Measurements from ENCODE around the gene LMAN2L.
"Not testable (repeated sequence)": the region's sequence is repeated elsewhere in the genome, so short reads cannot be mapped to it uniquely, and the experiment has no call there.

The LMAN2L gene

GRCh38 chr2:96687711-96688640 lies 51.9 kb downstream of the LMAN2L start:
- DNase-seq (ENCODE audit: low read depth in 2 of 2) = no peak

GRCh38 chr2:96687266-96687665 lies 52.6 kb downstream of the LMAN2L start:
- DNase-seq (ENCODE audit: low read depth in 2 of 2) = no peak

GRCh38 chr2:96685577-96686459 lies 54.0 kb downstream of the LMAN2L start:
- no peak for DNase-seq (ENCODE audit: low read depth in 2 of 2)

- no peak for DNase-seq (ENCODE audit: low read depth in 2 of 2)
Observed at GRCh38 chr2:96684883-96685576, 54.8 kb downstream of the LMAN2L start.

GRCh38 chr2:96683972-96684820 lies 55.7 kb downstream of the LMAN2L start:
- no peak for DNase-seq (ENCODE audit: low read depth in 2 of 2)

- DNase-seq (ENCODE audit: low read depth in 2 of 2) = no peak
Observed at GRCh38 chr2:96683307-96683706, 56.6 kb downstream of the LMAN2L start.

- DNase-seq (ENCODE audit: low read depth in 2 of 2) = no peak
Observed at GRCh38 chr2:96681540-96681939, 58.3 kb downstream of the LMAN2L start.

GRCh38 chr2:96680561-96681141 lies 59.2 kb downstream of the LMAN2L start:
- no peak for DNase-seq (ENCODE audit: low read depth in 2 of 2)

- DNase-seq (ENCODE audit: low read depth in 2 of 2) = no peak
Observed at GRCh38 chr2:96679848-96680247, 60.0 kb downstream of the LMAN2L start.

GRCh38 chr2:96669539-96670215 lies 70.2 kb downstream of the LMAN2L start:
- no peak for DNase-seq (ENCODE audit: low read depth in 2 of 2)

GRCh38 chr2:96668771-96669170 lies 71.1 kb downstream of the LMAN2L start:
- DNase-seq (ENCODE audit: low read depth in 2 of 2) = no peak

GRCh38 chr2:96665717-96666116 lies 74.1 kb downstream of the LMAN2L start:
- DNase-seq (ENCODE audit: low read depth in 2 of 2) = not testable (repeated sequence)

- DNase-seq (ENCODE audit: low read depth in 2 of 2) = no peak
Observed at GRCh38 chr2:96665083-96665569, 74.7 kb downstream of the LMAN2L start.

GRCh38 chr2:96664366-96664925 lies 75.4 kb downstream of the LMAN2L start:
- DNase-seq (ENCODE audit: low read depth in 2 of 2) = no peak

- no peak for DNase-seq (ENCODE audit: low read depth in 2 of 2)
Observed at GRCh38 chr2:96663829-96664228, 76.0 kb downstream of the LMAN2L start.

- no peak for DNase-seq (ENCODE audit: low read depth in 2 of 2)
Observed at GRCh38 chr2:96663177-96663576, 76.7 kb downstream of the LMAN2L start.

GRCh38 chr2:96662360-96662759 lies 77.5 kb downstream of the LMAN2L start:
- DNase-seq (ENCODE audit: low read depth in 2 of 2) = no peak

GRCh38 chr2:96661324-96661723 lies 78.5 kb downstream of the LMAN2L start:
- DNase-seq (ENCODE audit: low read depth in 2 of 2) = no peak

GRCh38 chr2:96656540-96656939 lies 83.3 kb downstream of the LMAN2L start:
- DNase-seq (ENCODE audit: low read depth in 2 of 2) = no peak
